Natural killer cell (primary cell): ENCODE results near the gene MACF1. TPM values are rescaled to one million over a fixed set of nuclear protein-coding genes. Genes with fewer than 3 reads are reported as not detected.

Experiments
- ATAC-seq, 3 donors: fragments of 150-1000 bp in 2 of 3; fragments of 200-7000 bp in 1 of 3; cut with Tn5 transposase; 1 replicate in 1 of 3; 2 replicates in 2 of 3; pipeline ENCODE4 v1.10.0; 2021; ENCODE audit warnings: mild to moderate bottlenecking in 2 of 3, moderate library complexity in 2 of 3
- DNase-seq, 2 donors: peaks; one replicate each; pipeline versions ENCODE4 v3.0.0 to v3.0.0-alpha.2; 2013 to 2021; ENCODE audit warnings: mixed read lengths in 1 of 2
- H3K27ac ChIP-seq: one replicate; pipeline ENCODE4 v1.5.1; 2013; ENCODE audit warnings: mild to moderate bottlenecking, low read length
- H3K27me3 ChIP-seq: one replicate; pipeline ENCODE4 v1.6.1; 2013; ENCODE audit warnings: low read length; ENCODE audit not compliant: control insufficient read depth, insufficient read depth
- H3K36me3 ChIP-seq: one replicate; pipeline ENCODE4 v1.6.1; 2013; ENCODE audit warnings: low read length; ENCODE audit not compliant: control insufficient read depth, insufficient read depth
- H3K4me1 ChIP-seq: one replicate; pipeline ENCODE4 v1.6.1; 2013; ENCODE audit warnings: low read length; ENCODE audit not compliant: control insufficient read depth, insufficient read depth
- H3K4me3 ChIP-seq: one replicate; pipeline ENCODE4 v1.5.1; 2013; ENCODE audit warnings: low read length
- H3K9me3 ChIP-seq: one replicate; pipeline ENCODE4 v1.6.1; 2013; ENCODE audit warnings: low read length; ENCODE audit not compliant: control insufficient read depth, insufficient read depth
- H3K27ac Mint-ChIP-seq, 2 donors: one replicate each; pipeline ENCODE4 v1.8.0; 2022; ENCODE audit warnings: mild to moderate bottlenecking in 2 of 2, mixed read lengths in 2 of 2, moderate library complexity in 1 of 2
- H3K27me3 Mint-ChIP-seq, 2 donors: one replicate each; pipeline ENCODE4 v1.8.0; 2022; ENCODE audit warnings: low read depth in 2 of 2, mixed read lengths in 2 of 2
- H3K36me3 Mint-ChIP-seq: one replicate; pipeline ENCODE4 v1.8.0; 2022; ENCODE audit warnings: mixed read lengths
- H3K4me1 Mint-ChIP-seq, 2 donors: one replicate each; pipeline ENCODE4 v1.8.0; 2022; ENCODE audit warnings: mixed read lengths in 2 of 2
- H3K4me3 Mint-ChIP-seq: one replicate; pipeline ENCODE4 v1.8.0; 2022; ENCODE audit warnings: mild to moderate bottlenecking, moderate library complexity, mixed read lengths
- H3K9me3 Mint-ChIP-seq, 2 donors: one replicate each; pipeline ENCODE4 v1.8.0; 2022; ENCODE audit warnings: mixed read lengths in 2 of 2
- CTCF ChIP-seq: fragments of 200-600 bp; IDR thresholded peaks from one replicate; pipeline ENCODE4 v1.8.0; 2022; ENCODE audit warnings: antibody characterized with exemption
- WGBS: methylation state at CpG from one replicate; pipeline ENCODE4 v1.1.7; 2013; ENCODE audit warnings: missing lambda C conversion rate; ENCODE audit not compliant: insufficient coverage; 5-methylcytosine and 5-hydroxymethylcytosine counted together
- intact Hi-C: fragments of 100-400 bp; cut with micrococcal nuclease; formaldehyde crosslinking; loops from one replicate; pipeline ENCODE4 v1.14.2; 2022
- total RNA-seq, 4 donors: library from RNA; stranded (reverse); fragments of 120-200 nt in 1 of 4; gene quantifications; one replicate each; pipeline versions ENCODE4 v1.2.3 to v1.2.4, GENCODE V29; 2013 to 2022

MACF1 gene
- total RNA-seq, 3 donors from 2014 or later (not counting 1 experiment from before 2014, with no cell fraction given): 752 to 811 (median 752) TPM

GRCh38 chr1:39409055-39409816, 204.7 kb downstream of the MACF1 start:
- Mint-ChIP-seq H3K27ac (peak overlapping the region; percentile 58 to 69), H3K4me1 (peaks cover 65 to 68% of the 10 kb centered on the region in 2 donors), H3K4me3 (peak overlapping the region; percentile 89), H3K27me3 (no peaks in the 10 kb centered on the region), H3K9me3 (no peaks in the 10 kb centered on the region), H3K36me3 (no peaks in the 10 kb centered on the region)
- Histone ChIP-seq H3K9me3 (no peaks in the 10 kb centered on the region), H3K4me3 (peak overlapping the region; percentile 31), H3K27ac (no peak overlapping the region), H3K36me3 (peaks cover 12% of the 10 kb centered on the region), H3K4me1 (peaks cover 11% of the 10 kb centered on the region), H3K27me3 (no peaks in the 10 kb centered on the region)
- 4% methylated on average over 71 of the region's 71 CpGs for WGBS
- TF ChIP-seq CTCF: no peak
- DNase-seq (peak in 1 of 2 donors; percentile 44), ATAC-seq (peak in 2 of 3 donors; percentile 39 to 43)
- intact Hi-C loops: no loop called here

DNA sequence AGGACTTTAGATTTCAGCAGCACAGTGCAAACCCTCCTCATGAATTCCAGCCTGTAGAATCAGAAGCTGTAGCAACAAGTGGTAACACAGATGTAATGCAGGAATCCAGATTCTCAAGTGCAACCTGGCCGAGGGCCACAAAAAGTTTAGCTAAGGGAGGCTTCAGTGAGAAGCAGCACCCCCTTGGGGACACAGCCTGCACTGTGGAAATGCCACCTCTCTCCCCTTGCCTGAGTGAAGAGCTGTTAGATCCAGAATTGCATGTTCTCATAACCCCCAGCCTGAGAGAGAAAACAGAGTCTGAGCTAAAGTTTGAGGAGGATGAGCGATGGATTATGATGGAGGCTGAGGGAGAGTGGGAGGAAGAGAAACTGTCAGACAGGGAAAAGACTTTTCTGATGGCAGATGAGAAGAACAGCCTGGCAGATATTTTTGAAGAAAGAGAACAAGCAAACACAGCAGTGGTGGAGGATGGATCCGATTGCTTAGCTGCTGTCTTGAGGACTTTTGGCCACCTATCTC, 206.5 kb downstream of the MACF1 start:
- Histone ChIP-seq H3K4me1 (peaks cover 11% of the 10 kb centered on the region), H3K36me3 (peaks cover 15% of the 10 kb centered on the region), H3K27ac (no peak overlapping the region), H3K4me3 (no peak overlapping the region), H3K9me3 (no peaks in the 10 kb centered on the region), H3K27me3 (no peaks in the 10 kb centered on the region)
- no peaks in the 10 kb centered on the region for H3K9me3 Mint-ChIP-seq
- H3K27me3 Mint-ChIP-seq: no peaks in the 10 kb centered on the region
- DNase-seq (peak in 1 of 2 donors; percentile 81), ATAC-seq (peak in 1 of 3 donors; percentile 39)
- peaks cover 63 to 66% of the 10 kb centered on the region in 2 donors for H3K4me1 Mint-ChIP-seq
- 64% methylated on average over 3 of the region's 3 CpGs for WGBS
- peak overlapping the region; percentile 25 to 61 for H3K27ac Mint-ChIP-seq
- peak; percentile 35 for TF ChIP-seq CTCF
- no peak overlapping the region for H3K4me3 Mint-ChIP-seq
- no peaks in the 10 kb centered on the region for H3K36me3 Mint-ChIP-seq
- intact Hi-C loops: loop anchor here (10.0 kb wide), 2 partner anchors 216 to 306 kb away; no protein-coding TSS in a partner anchor

- no peak for ATAC-seq
- Mint-ChIP-seq H3K27me3 (no peaks in the 10 kb centered on the region), H3K27ac (peak overlapping the region in 1 of 2 donors; percentile 61), H3K36me3 (no peaks in the 10 kb centered on the region), H3K4me3 (no peak overlapping the region), H3K9me3 (no peaks in the 10 kb centered on the region), H3K4me1 (peaks cover 59 to 70% of the 10 kb centered on the region in 2 donors)
- intact Hi-C loops: loop anchor here (10.0 kb wide), 2 partner anchors 217 to 307 kb away; no protein-coding TSS in a partner anchor
- peaks cover 16% of the 10 kb centered on the region for H3K36me3 ChIP-seq
- 88% methylated on average over 3 of the region's 3 CpGs for WGBS
- TF ChIP-seq CTCF: no peak
- H3K27ac ChIP-seq: no peak overlapping the region
- no peaks in the 10 kb centered on the region for H3K27me3 ChIP-seq
- DNase-seq: no peak
- peaks cover 11% of the 10 kb centered on the region for H3K4me1 ChIP-seq
- H3K9me3 ChIP-seq: no peaks in the 10 kb centered on the region
- no peak overlapping the region for H3K4me3 ChIP-seq
Observed at GRCh38 chr1:39411526-39412478, 207.3 kb downstream of the MACF1 start.
